Measurements from ENCODE around the gene TMPRSS7. TPM values are rescaled to one million over a fixed set of nuclear protein-coding genes. Genes with fewer than 3 reads are reported as not detected.
A peak's percentile ranks its signal among the peaks of the same experiment; 100 is the strongest.
"Not testable (repeated sequence)": the region's sequence is repeated elsewhere in the genome, so short reads cannot be mapped to it uniquely, and the experiment has no call there.

TMPRSS7 gene
- total RNA-seq, 5 donors from 2014 or later (not counting 1 experiment from before 2014, with no cell fraction given), result 0.10 TPM; not detected in 4

GRCh38 chr3:112059497-112059896 is 25.0 kb downstream of the TMPRSS7 start:
- H3K27ac ChIP-seq (ENCODE audit: low read length), result no peak overlapping the region
- Mint-ChIP-seq H3K4me1 (peaks cover 0 to 8% (median 5%) of the 10 kb centered on the region in 3 donors), H3K9me3 (peaks cover 0 to 4% (median 4%) of the 10 kb centered on the region in 3 donors), H3K27ac (no peak overlapping the region), H3K36me3 (no peaks in the 10 kb centered on the region), H3K4me3 (no peak overlapping the region), H3K27me3 (peaks cover 0 to 3% of the 10 kb centered on the region in 2 donors)
- 80% methylated on average over 1 of the region's 1 CpG for WGBS (ENCODE audit: insufficient coverage)
- ChIA-PET POLR2A (no interaction called here), CTCF (no interaction called here)
- DNase-seq (no peak), ATAC-seq (replicated peaks in 1 of 4) (no peak)
- H3K4me3 ChIP-seq (ENCODE audit: control insufficient read depth in 1 of 2, extremely low read depth in 1 of 2, low read length in 1 of 2), result no peak overlapping the region
- peaks cover 0 to 3% of the 10 kb centered on the region in 2 experiments for H3K4me1 ChIP-seq (ENCODE audit: control insufficient read depth in 1 of 2, extremely low read depth in 1 of 2, insufficient read depth in 2 of 2, low read length in 2 of 2)
- no peaks in the 10 kb centered on the region for H3K9me3 ChIP-seq
- no peaks in the 10 kb centered on the region for H3K27me3 ChIP-seq (replicated peaks in 1 of 2; ENCODE audit: control insufficient read depth in 2 of 2, extremely low read depth in 1 of 2, insufficient read depth in 2 of 2, low read length in 1 of 2)
- H3K36me3 ChIP-seq (ENCODE audit: control insufficient read depth in 2 of 2, extremely low read depth in 1 of 2, insufficient read depth in 1 of 2, low read length in 1 of 2), result no peaks in the 10 kb centered on the region

- ATAC-seq (replicated peaks in 1 of 4) (no peak), DNase-seq (no peak)
- no peak overlapping the region for H3K4me3 ChIP-seq (ENCODE audit: control insufficient read depth in 1 of 2, extremely low read depth in 1 of 2, low read length in 1 of 2)
- Mint-ChIP-seq H3K27me3 (peaks cover 0 to 3% of the 10 kb centered on the region in 2 donors), H3K27ac (no peak overlapping the region), H3K4me1 (peaks cover 0 to 8% (median 5%) of the 10 kb centered on the region in 3 donors), H3K9me3 (peaks cover 0 to 4% (median 4%) of the 10 kb centered on the region in 3 donors), H3K36me3 (no peaks in the 10 kb centered on the region), H3K4me3 (no peak overlapping the region)
- peaks cover 0 to under 1% of the 10 kb centered on the region in 2 experiments for H3K27me3 ChIP-seq (replicated peaks in 1 of 2; ENCODE audit: control insufficient read depth in 2 of 2, extremely low read depth in 1 of 2, insufficient read depth in 2 of 2, low read length in 1 of 2)
- H3K4me1 ChIP-seq (ENCODE audit: control insufficient read depth in 1 of 2, extremely low read depth in 1 of 2, insufficient read depth in 2 of 2, low read length in 2 of 2), result peaks cover 0 to 3% of the 10 kb centered on the region in 2 experiments
- CTCF ChIA-PET, result no interaction called here
- POLR2A ChIA-PET, result no interaction called here
- H3K9me3 ChIP-seq, result no peaks in the 10 kb centered on the region
- H3K36me3 ChIP-seq (ENCODE audit: control insufficient read depth in 2 of 2, extremely low read depth in 1 of 2, insufficient read depth in 1 of 2, low read length in 1 of 2), result no peaks in the 10 kb centered on the region
- 51% methylated on average over 3 of the region's 3 CpGs for WGBS (ENCODE audit: insufficient coverage)
- no peak overlapping the region for H3K27ac ChIP-seq (ENCODE audit: low read length)
Observed at GRCh38 chr3:112061152-112061551, 26.6 kb downstream of the TMPRSS7 start.

- CTCF ChIA-PET, result interaction anchor here (0.7 to 1.3 kb wide), 6 partner anchors 29 to 398 kb away, joined by 3 to 6 read pairs (median 3); partner anchors contain the start of gene ABHD10 (in 1 of the 2)
Observed at GRCh38 chr3:112072387-112073060, 38.0 kb downstream of the TMPRSS7 start.

GRCh38 chr3:112074006-112074405 is 39.5 kb downstream of the TMPRSS7 start:
- Histone ChIP-seq H3K27ac (ENCODE audit: low read length) (no peak overlapping the region), H3K9me3 (no peaks in the 10 kb centered on the region), H3K4me1 (ENCODE audit: control insufficient read depth in 1 of 2, extremely low read depth in 1 of 2, insufficient read depth in 2 of 2, low read length in 2 of 2) (peaks cover 15 to 24% of the 10 kb centered on the region in 2 experiments), H3K27me3 (replicated peaks in 1 of 2; ENCODE audit: control insufficient read depth in 2 of 2, extremely low read depth in 1 of 2, insufficient read depth in 2 of 2, low read length in 1 of 2) (no peaks in the 10 kb centered on the region), H3K4me3 (ENCODE audit: control insufficient read depth in 1 of 2, extremely low read depth in 1 of 2, low read length in 1 of 2) (no peak overlapping the region), H3K36me3 (ENCODE audit: control insufficient read depth in 2 of 2, extremely low read depth in 1 of 2, insufficient read depth in 1 of 2, low read length in 1 of 2) (no peaks in the 10 kb centered on the region)
- Mint-ChIP-seq H3K36me3 (peaks cover 6% of the 10 kb centered on the region), H3K27ac (peak overlapping the region; percentile 97 to 98), H3K4me3 (peak overlapping the region in 1 of 3 donors; percentile 87), H3K9me3 (peaks cover 0 to 6% (median 0%) of the 10 kb centered on the region in 3 donors), H3K27me3 (peaks cover 0 to 4% of the 10 kb centered on the region in 2 donors), H3K4me1 (peaks cover 45 to 49% (median 47%) of the 10 kb centered on the region in 3 donors)
- ATAC-seq (replicated peaks in 1 of 4) (no peak), DNase-seq (no peak)
- 100% methylated on average over 1 of the region's 2 CpGs for WGBS (ENCODE audit: insufficient coverage)
- ChIA-PET POLR2A (no interaction called here), CTCF (no interaction called here)

More at GRCh38 chr3:112072387-112073060, 38.0 kb downstream of the TMPRSS7 start:
- POLR2A ChIA-PET, result interaction anchor here in 1 of 2 donors (0.6 kb wide), 1 partner anchor 924 kb away, joined by 3 read pairs; no protein-coding TSS in a partner anchor
- 17% methylated on average over 4 of the region's 8 CpGs for WGBS (ENCODE audit: insufficient coverage)
- H3K4me1 ChIP-seq (ENCODE audit: control insufficient read depth in 1 of 2, extremely low read depth in 1 of 2, insufficient read depth in 2 of 2, low read length in 2 of 2), result peaks cover 15 to 24% of the 10 kb centered on the region in 2 experiments
- not testable (repeated sequence) for H3K36me3 Mint-ChIP-seq; H3K9me3 ChIP-seq; H3K9me3 Mint-ChIP-seq; H3K27me3 Mint-ChIP-seq; H3K27me3 ChIP-seq (replicated peaks in 1 of 2; ENCODE audit: control insufficient read depth in 2 of 2, extremely low read depth in 1 of 2, insufficient read depth in 2 of 2, low read length in 1 of 2); H3K36me3 ChIP-seq (ENCODE audit: control insufficient read depth in 2 of 2, extremely low read depth in 1 of 2, insufficient read depth in 1 of 2, low read length in 1 of 2)
- peak overlapping the region in 1 of 2 donors; percentile 21 for H3K4me3 ChIP-seq (ENCODE audit: control insufficient read depth in 1 of 2, extremely low read depth in 1 of 2, low read length in 1 of 2)
- H3K27ac Mint-ChIP-seq, result peak overlapping the region; percentile 97 to 98
- ATAC-seq (replicated peaks in 1 of 4), result peak; percentile 70 to 78 (median 76)
- peak; percentile 58 to 92 (median 78) for DNase-seq
- peak overlapping the region; percentile 29 for H3K27ac ChIP-seq (ENCODE audit: low read length)
- peaks cover 45 to 49% (median 47%) of the 10 kb centered on the region in 3 donors for H3K4me1 Mint-ChIP-seq
- peak overlapping the region; percentile 75 to 87 (median 75) for H3K4me3 Mint-ChIP-seq

GRCh38 chr3:112074616-112075497 is 40.3 kb downstream of the TMPRSS7 start:
- Mint-ChIP-seq H3K4me1 (peaks cover 45 to 49% (median 47%) of the 10 kb centered on the region in 3 donors), H3K4me3 (peak overlapping the region; percentile 40 to 66 (median 50)), H3K9me3 (peaks cover 0 to 4% (median 0%) of the 10 kb centered on the region in 3 donors), H3K27me3 (peaks cover 0 to 2% of the 10 kb centered on the region in 2 donors), H3K36me3 (peaks cover 3% of the 10 kb centered on the region), H3K27ac (peak overlapping the region; percentile 97 to 98)
- 34% methylated on average over 4 of the region's 6 CpGs for WGBS (ENCODE audit: insufficient coverage)
- ATAC-seq (replicated peaks in 1 of 4) (peak; percentile 77 to 91 (median 84)), DNase-seq (peak in 18 of 35 experiments; percentile 4 to 60 (median 17))
- Histone ChIP-seq H3K9me3 (no peaks in the 10 kb centered on the region), H3K27me3 (replicated peaks in 1 of 2; ENCODE audit: control insufficient read depth in 2 of 2, extremely low read depth in 1 of 2, insufficient read depth in 2 of 2, low read length in 1 of 2) (no peaks in the 10 kb centered on the region), H3K27ac (ENCODE audit: low read length) (peak overlapping the region; percentile 43), H3K4me1 (ENCODE audit: control insufficient read depth in 1 of 2, extremely low read depth in 1 of 2, insufficient read depth in 2 of 2, low read length in 2 of 2) (peaks cover 15 to 24% of the 10 kb centered on the region in 2 experiments), H3K4me3 (ENCODE audit: control insufficient read depth in 1 of 2, extremely low read depth in 1 of 2, low read length in 1 of 2) (peak overlapping the region in 1 of 2 donors; percentile 32), H3K36me3 (ENCODE audit: control insufficient read depth in 2 of 2, extremely low read depth in 1 of 2, insufficient read depth in 1 of 2, low read length in 1 of 2) (no peaks in the 10 kb centered on the region)
- POLR2A ChIA-PET, result no interaction called here
- CTCF ChIA-PET, result no interaction called here
